HCT116 (cell line): ENCODE measurements around the gene GRB10. TPM values are rescaled to one million over a fixed set of nuclear protein-coding genes. Genes with fewer than 3 reads are reported as not detected.

ENCODE experiments used
- ATAC-seq: fragments of 200-7000 bp; cut with Tn5 transposase; 2 replicates; pipeline ENCODE4 v1.9.1; 2020; ENCODE audit warnings: mild to moderate bottlenecking, moderate library complexity
- BruUV-seq: library from RNA; stranded (reverse); fragments of 400-500 nt; replicated peaks from 2 replicates; lab custom pipeline; 2021; lab: Mats Ljungman, UMichigan
- CTCF ChIA-PET: fragments of 300-600 bp; sonication (Branson Sonifier 250); formaldehyde crosslinking; loops from one replicate; lab custom pipeline; 2021; ENCODE audit warnings: antibody characterized with exemption; lab: Charles Lee
- POLR2A ChIA-PET: fragments of 300-600, 350-600 bp; sonication (Branson Sonifier 250); formaldehyde crosslinking; loops from one replicate; lab custom pipeline; 2021; ENCODE audit warnings: antibody characterized with exemption; lab: Charles Lee
- RAD21 ChIA-PET, 2 experiments: fragments of 300-600 bp; sonication (Branson Sonifier 250); formaldehyde crosslinking; loops; one replicate each; lab custom pipeline; 2023; ENCODE audit warnings: low total read pairs in 2 of 2; ENCODE audit not compliant: uncharacterized antibody in 2 of 2, unreplicated experiment in 2 of 2, low non-redundant PET in 1 of 2; lab: Charles Lee
- DNase-seq: peaks from one replicate; pipeline ENCODE4 v3.0.0-alpha.2; 2010; ENCODE audit warnings: low read depth, low spot score
- H2AFZ ChIP-seq: fragments of 200-600 bp; shearing (Covaris generic), sonication (generic); 2 replicates; pipeline ENCODE4 v1.6.1; 2017; ENCODE audit warnings: low read depth, mixed run types, mixed read lengths, antibody characterized with exemption, low read length; ENCODE audit not compliant: poor library complexity, severe bottlenecking
- H3K27ac ChIP-seq: 2 replicates; pipeline ENCODE4 v1.5.1; 2012; ENCODE audit warnings: low read depth, low read length
- H3K27me3 ChIP-seq: fragments of 200-600 bp; sonication (generic); 2 replicates; pipeline ENCODE4 v1.6.1; 2016; ENCODE audit warnings: mixed run types, low read length, mixed read lengths; ENCODE audit not compliant: insufficient read depth
- H3K36me3 ChIP-seq, 2 experiments: fragments of 200-500 bp in 1 of 2; fragments of 200-600 bp in 1 of 2; sonication (Bioruptor generic) in 1 of 2; sonication (generic) in 1 of 2; 2 replicates each; pipeline versions ENCODE4 v1.5.1 to v1.6.1; 2014 to 2016; ENCODE audit warnings: low read length in 2 of 2, inconsistent platforms in 1 of 2, mixed read lengths in 1 of 2, mixed run types in 1 of 2; ENCODE audit not compliant: insufficient read depth in 2 of 2, control insufficient read depth in 1 of 2
- H3K4me1 ChIP-seq, 2 experiments: fragments of 200-600 bp in 1 of 2; sonication (generic) in 1 of 2; 2 replicates each; pipeline versions ENCODE4 v1.5.1 to v1.6.1; 2012 to 2017; ENCODE audit warnings: low read length in 2 of 2, inconsistent platforms in 1 of 2, mild to moderate bottlenecking in 1 of 2, mixed read lengths in 1 of 2, mixed run types in 1 of 2, moderate library complexity in 1 of 2; ENCODE audit not compliant: insufficient read depth in 2 of 2, control insufficient read depth in 1 of 2
- H3K4me2 ChIP-seq: fragments of 200-600 bp; sonication (generic); 2 replicates; pipeline ENCODE4 v1.6.1; 2017; ENCODE audit warnings: mixed run types, low read length, mixed read lengths
- H3K4me3 ChIP-seq, 2 experiments: fragments of 200-600 bp in 1 of 2; sonication (generic) in 1 of 2; replicated peaks in 1 of 2; 2 replicates each; pipeline ENCODE4 v1.5.1; 2011 to 2016; ENCODE audit warnings: low read length in 2 of 2, control low read depth in 1 of 2, low read depth in 1 of 2, mild to moderate bottlenecking in 1 of 2, mixed read lengths in 1 of 2, mixed run types in 1 of 2
- H3K79me2 ChIP-seq: fragments of 200-600 bp; sonication (generic); 2 replicates; pipeline ENCODE4 v1.6.1; 2017; ENCODE audit warnings: mild to moderate bottlenecking, mixed run types, low read length, moderate library complexity, mixed read lengths; ENCODE audit not compliant: insufficient read depth
- H3K9ac ChIP-seq: fragments of 200-600 bp; sonication (generic); 2 replicates; pipeline ENCODE4 v1.6.1; 2016; ENCODE audit warnings: low read length, mixed read lengths
- H3K9me2 ChIP-seq: fragments of 200-600 bp; sonication (generic), shearing (Covaris generic); 2 replicates; pipeline ENCODE4 v1.6.1; 2017; ENCODE audit warnings: mixed run types, mild to moderate bottlenecking, moderate library complexity; ENCODE audit not compliant: insufficient read depth
- H3K9me3 ChIP-seq, 2 experiments: fragments of 200-500 bp in 1 of 2; fragments of 200-600 bp in 1 of 2; sonication (Bioruptor generic) in 1 of 2; sonication (generic) in 1 of 2; 2 replicates each; pipeline ENCODE4 v1.6.1; 2014 to 2017; ENCODE audit warnings: low read length in 2 of 2, mixed read lengths in 2 of 2, inconsistent platforms in 1 of 2, low read depth in 1 of 2, mild to moderate bottlenecking in 1 of 2, mixed run types in 1 of 2, moderate library complexity in 1 of 2; ENCODE audit not compliant: control insufficient read depth in 1 of 2, insufficient read depth in 1 of 2
- H4K20me1 ChIP-seq: fragments of 200-600 bp; sonication (generic), shearing (Covaris generic); 2 replicates; pipeline ENCODE4 v1.6.1; 2017; ENCODE audit warnings: mixed run types, mild to moderate bottlenecking, moderate library complexity; ENCODE audit not compliant: insufficient read depth
- ATF3 ChIP-seq: IDR thresholded peaks from 2 replicates; pipeline ENCODE4 v1.6.1; 2012
- CBX3 ChIP-seq: IDR thresholded peaks from 2 replicates; pipeline ENCODE4 v1.6.1; 2012; ENCODE audit warnings: low read depth
- CEBPB ChIP-seq: IDR thresholded peaks from 2 replicates; pipeline ENCODE4 v1.6.1; 2012; ENCODE audit warnings: low read depth
- CTCF ChIP-seq, 3 experiments: fragments of 200-600 bp in 1 of 3; sonication (generic) in 1 of 3; IDR thresholded peaks in 2 of 3; conservative IDR thresholded peaks in 1 of 3; 2 replicates each; pipeline ENCODE4 v1.5.1; 2012 to 2017; ENCODE audit warnings: low read depth in 2 of 3, low read length in 2 of 3, antibody characterized with exemption in 1 of 3, borderline replicate concordance in 1 of 3, control low read depth in 1 of 3, mild to moderate bottlenecking in 1 of 3, mixed read lengths in 1 of 3, mixed run types in 1 of 3, moderate library complexity in 1 of 3; ENCODE audit not compliant: insufficient read depth in 1 of 3
- EGR1 ChIP-seq: IDR thresholded peaks from 2 replicates; pipeline ENCODE4 v1.6.1; 2012; ENCODE audit warnings: low read depth
- EZH2 ChIP-seq: fragments of 200-600 bp; sonication (generic); IDR thresholded peaks from 2 replicates; pipeline ENCODE4 v1.6.1; 2017; ENCODE audit warnings: antibody characterized with exemption, mixed run types
- FOSL1 ChIP-seq: IDR thresholded peaks from 2 replicates; pipeline ENCODE4 v1.6.1; 2012; ENCODE audit warnings: low read depth
- JUND ChIP-seq: IDR thresholded peaks from 2 replicates; pipeline ENCODE4 v1.6.1; 2012
- MAX ChIP-seq: IDR thresholded peaks from 2 replicates; pipeline ENCODE4 v1.6.1; 2012
- POLR2A ChIP-seq: IDR thresholded peaks from 2 replicates; pipeline ENCODE4 v1.7.0; 2011; ENCODE audit warnings: borderline replicate concordance; ENCODE audit not compliant: insufficient read depth, insufficient read length; ENCODE audit errors: extremely low read depth
- POLR2AphosphoS5 ChIP-seq: IDR thresholded peaks from 2 replicates; pipeline ENCODE4 v1.6.1; 2011; ENCODE audit warnings: mild to moderate bottlenecking, low read depth, low read length, moderate library complexity
- RAD21 ChIP-seq: IDR thresholded peaks from 2 replicates; pipeline ENCODE4 v1.6.1; 2012; ENCODE audit warnings: low read depth, mild to moderate bottlenecking
- SIN3A ChIP-seq: IDR thresholded peaks from 2 replicates; pipeline ENCODE4 v1.6.1; 2012; ENCODE audit warnings: low read depth
- SP1 ChIP-seq: IDR thresholded peaks from 2 replicates; pipeline ENCODE4 v1.6.1; 2012; ENCODE audit warnings: low read depth
- SRF ChIP-seq: IDR thresholded peaks from 2 replicates; pipeline ENCODE4 v1.6.1; 2012; ENCODE audit warnings: low read depth
- TCF7L2 ChIP-seq: IDR thresholded peaks from 2 replicates; pipeline ENCODE4 v1.7.0; 2011; ENCODE audit warnings: borderline replicate concordance, inconsistent platforms; ENCODE audit not compliant: insufficient read depth, insufficient read length; ENCODE audit errors: extremely low read depth
- YY1 ChIP-seq: IDR thresholded peaks from 2 replicates; pipeline ENCODE4 v1.6.1; 2011; ENCODE audit warnings: low read length, low read depth, moderate library complexity, mild to moderate bottlenecking; ENCODE audit not compliant: insufficient replicate concordance; ENCODE audit errors: extremely low read depth
- ZBTB33 ChIP-seq: IDR thresholded peaks from 2 replicates; pipeline ENCODE4 v1.6.1; 2011; ENCODE audit warnings: mild to moderate bottlenecking, low read length, moderate library complexity; ENCODE audit not compliant: insufficient replicate concordance; ENCODE audit errors: extremely low read depth
- ZFX ChIP-seq: fragments of 450-650 bp; IDR thresholded peaks from 2 replicates; pipeline ENCODE4 v1.6.1; 2017
- ZNF274 ChIP-seq: fragments of 200-500 bp; sonication (Bioruptor generic); IDR thresholded peaks from 2 replicates; pipeline ENCODE4 v1.6.1; 2014; ENCODE audit warnings: mild to moderate bottlenecking, low read depth, low read length, inconsistent platforms
- intact Hi-C: fragments of 100-400 bp; cut with micrococcal nuclease; formaldehyde crosslinking; loops from 2 replicates; pipeline ENCODE4 v1.10.0; 2022
- total RNA-seq: library from RNA; stranded (reverse); gene quantifications from one replicate; pipeline ENCODE4 v1.2.1, GENCODE V29; 2021; ENCODE audit not compliant: unreplicated experiment

The GRB10 gene
- total RNA-seq, 1 experiment from 2014 or later = 37.3 TPM

GRCh38 chr7:50808282-50808888 lies 25.7 kb upstream of the GRB10 start:
- Histone ChIP-seq H3K4me2 (no peak overlapping the region), H3K4me3 (no peak overlapping the region), H3K4me1 (peaks cover 7 to 9% of the 10 kb centered on the region in 2 experiments), H3K27ac (no peak overlapping the region), H4K20me1 (no peaks in the 10 kb centered on the region), H3K9me3 (no peaks in the 10 kb centered on the region), H2AFZ (no peak overlapping the region), H3K9me2 (no peaks in the 10 kb centered on the region), H3K9ac (no peak overlapping the region), H3K27me3 (no peaks in the 10 kb centered on the region), H3K79me2 (no peaks in the 10 kb centered on the region), H3K36me3 (no peaks in the 10 kb centered on the region)
- intact Hi-C loops = no loop called here
- BruUV-seq = no TSS peak
- CTCF ChIA-PET = no interaction called here
- RAD21 ChIA-PET = no interaction called here
- no peak for TF ChIP-seq SIN3A
- no peak for TF ChIP-seq POLR2A
- TF ChIP-seq EZH2 = no peak
- TF ChIP-seq FOSL1 = no peak
- no peak for TF ChIP-seq JUND
- no peak for TF ChIP-seq ATF3
- no peak for TF ChIP-seq CEBPB
- no peak for TF ChIP-seq POLR2AphosphoS5
- no peak for TF ChIP-seq EGR1
- no peak for TF ChIP-seq MAX
- no peak for TF ChIP-seq ZBTB33
- no peak for TF ChIP-seq RAD21
- no peak for TF ChIP-seq CBX3
- TF ChIP-seq SP1 = no peak
- TF ChIP-seq YY1 = no peak
- TF ChIP-seq ZFX = no peak
- no peak for TF ChIP-seq CTCF (IDR thresholded peaks at IDR 0.05 in 2 of 3, conservative IDR thresholded peaks at IDR 0.05 in 1 of 3; ENCODE audit: borderline replicate concordance in 1 of 3, insufficient read depth in 1 of 3, low read depth in 2 of 3, low read length in 2 of 3)
- no peak for TF ChIP-seq TCF7L2
- TF ChIP-seq SRF = no peak
- no peak for TF ChIP-seq ZNF274
- ATAC-seq (no peak), DNase-seq (no peak)
- POLR2A ChIA-PET = no interaction called here
